Gastrocnemius medialis (tissue), 4 donors: Measurements from ENCODE around the gene DEFB124. TPM values are rescaled to one million over a fixed set of nuclear protein-coding genes. Genes with fewer than 3 reads are reported as not detected.

Experiments used
- ATAC-seq, 2 donors: fragments of 150-250 bp; one replicate each; pipeline ENCODE4 v1.9.1; 2016
- DNase-seq, 2 donors: peaks; one replicate each; pipeline ENCODE4 v3.0.0-alpha.2; 2019
- H3K27ac ChIP-seq, 4 donors: fragments of 200-600 bp; sonication (generic); 1 replicate in 1 of 4; 2 replicates in 3 of 4; pipeline ENCODE4 v1.5.1; 2016 to 2018; ENCODE audit warnings: mild to moderate bottlenecking in 2 of 4, moderate library complexity in 1 of 4
- H3K27me3 ChIP-seq, 3 donors: fragments of 200-600 bp; sonication (generic) in 2 of 3; 1 replicate in 1 of 3; 2 replicates in 2 of 3; pipeline versions ENCODE4 v1.5.1 to v1.6.0; 2016 to 2019; ENCODE audit warnings: mild to moderate bottlenecking in 1 of 3, moderate library complexity in 1 of 3
- H3K36me3 ChIP-seq, 2 donors: fragments of 200-600 bp; sonication (generic) in 1 of 2; one replicate each; pipeline ENCODE4 v1.5.1; 2017 to 2018
- H3K4me1 ChIP-seq, 2 donors: fragments of 200-600 bp; sonication (generic) in 1 of 2; one replicate each; pipeline ENCODE4 v1.5.1; 2016 to 2017; ENCODE audit warnings: mild to moderate bottlenecking in 2 of 2
- H3K4me3 ChIP-seq, 4 donors: fragments of 200-600 bp; sonication (generic) in 3 of 4; 1 replicate in 1 of 4; 2 replicates in 3 of 4; pipeline ENCODE4 v1.5.1; 2016 to 2019; ENCODE audit warnings: mild to moderate bottlenecking in 2 of 4
- H3K9me3 ChIP-seq, 3 donors: fragments of 200-600 bp; sonication (generic) in 2 of 3; 1 replicate in 1 of 3; 2 replicates in 2 of 3; pipeline ENCODE4 v1.5.1; 2016 to 2019
- CTCF ChIP-seq, 5 experiments: fragments of 450-650 bp in 3 of 5; fragments of 200-600 bp in 2 of 5; sonication (generic) in 2 of 5; IDR thresholded peaks in 4 of 5; conservative IDR thresholded peaks in 1 of 5; 1 replicate in 4 of 5; 2 replicates in 1 of 5; pipeline ENCODE4 v1.5.1; 2016 to 2019; ENCODE audit warnings: antibody characterized with exemption in 5 of 5, mild to moderate bottlenecking in 3 of 5, moderate library complexity in 3 of 5
- POLR2A ChIP-seq, 2 donors: fragments of 450-650 bp; IDR thresholded peaks; one replicate each; pipeline ENCODE4 v1.6.1; 2017; ENCODE audit warnings: antibody characterized with exemption in 2 of 2, mild to moderate bottlenecking in 2 of 2, moderate library complexity in 2 of 2
- in situ Hi-C, 4 donors: fragments of 200-750 bp; cut with MboI; loops; one replicate each; pipeline versions ENCODE4 v1.15.0 to v1.8.0; 2017; ENCODE audit warnings: low sequenced_read_pairs in 4 of 4
- intact Hi-C: fragments of 100-400 bp; cut with DNase I; formaldehyde crosslinking; loops from one replicate; pipeline ENCODE4 v1.15.1; 2023; ENCODE audit warnings: low total_unique reads
- total RNA-seq, 4 donors: library from RNA; depleted of rRNA; stranded (reverse); fragments of >200 nt; gene quantifications; one replicate each; pipeline versions ENCODE4 v1.1.0 to v1.2.3, GENCODE V29; 2016

DEFB124 gene
- total RNA-seq, 4 donors from 2014 or later = not detected

DNA sequence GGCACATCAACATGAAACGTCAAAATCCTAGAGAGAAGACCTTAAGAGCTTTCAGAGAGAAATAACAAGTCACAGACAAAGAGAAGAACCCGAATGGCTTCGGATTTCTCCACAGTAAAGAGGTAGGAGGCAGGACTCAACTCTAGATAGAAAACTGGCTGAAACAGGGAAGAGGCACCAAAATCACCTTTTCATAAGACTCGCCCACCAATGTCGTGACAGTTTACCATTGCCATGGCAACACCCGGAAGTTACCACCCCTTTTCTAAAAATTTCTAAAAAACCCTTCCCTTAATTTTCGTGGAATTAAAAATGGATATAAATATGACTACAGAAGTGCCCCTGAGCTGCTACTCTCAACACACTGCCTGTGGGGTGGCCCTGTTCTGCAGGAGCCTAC is 56.6 kb downstream of the DEFB124 start:
- Histone ChIP-seq H3K27ac (no peak overlapping the region), H3K9me3 (no peaks in the 10 kb centered on the region), H3K36me3 (no peaks in the 10 kb centered on the region), H3K27me3 (no peaks in the 10 kb centered on the region), H3K4me1 (no peaks in the 10 kb centered on the region), H3K4me3 (no peak overlapping the region)
- intact Hi-C loops = no loop called here
- DNase-seq (no peak), ATAC-seq (no peak)
- TF ChIP-seq POLR2A (IDR thresholded peaks at IDR 0.05) (no peak), CTCF (IDR thresholded peaks at IDR 0.05 in 4 of 5, conservative IDR thresholded peaks at IDR 0.05 in 1 of 5) (no peak)
- in situ Hi-C loops = no loop called here

GRCh38 chr20:31415653-31416052 is 59.3 kb downstream of the DEFB124 start:
- in situ Hi-C loops = no loop called here

More at GRCh38 chr20:31415653-31416052, 59.3 kb downstream of the DEFB124 start:
- DNase-seq (no peak), ATAC-seq (no peak)
- intact Hi-C loops = no loop called here
- Histone ChIP-seq H3K4me3 (no peak overlapping the region), H3K27me3 (no peaks in the 10 kb centered on the region), H3K27ac (no peak overlapping the region), H3K36me3 (no peaks in the 10 kb centered on the region), H3K9me3 (no peaks in the 10 kb centered on the region), H3K4me1 (no peaks in the 10 kb centered on the region)
- TF ChIP-seq POLR2A (IDR thresholded peaks at IDR 0.05) = no peak
- no peak for TF ChIP-seq CTCF (IDR thresholded peaks at IDR 0.05 in 4 of 5, conservative IDR thresholded peaks at IDR 0.05 in 1 of 5)

Other genes starting within 250 kb of the DEFB124 start
- gene DEFB115, start 217.5 kb downstream of the DEFB124 start, total RNA-seq = not detected
- not detected for gene DEFB116, start 166.5 kb downstream of the DEFB124 start, total RNA-seq
- not detected for gene DEFB118, start 106.5 kb downstream of the DEFB124 start, total RNA-seq
- gene DEFB119, start 84.5 kb downstream of the DEFB124 start, total RNA-seq = not detected
- not detected for gene DEFB121, start 68.9 kb downstream of the DEFB124 start, total RNA-seq
- not detected for gene DEFB123, start 34.5 kb downstream of the DEFB124 start, total RNA-seq
- gene REM1, start 161 bp upstream of the DEFB124 start, total RNA-seq = 1 to 10 TPM in 3 of 4 donors, under 1 TPM in 1; 0.87 to 7.5 (median 1.2) TPM
- 10 to 100 TPM; 22.7 to 31.0 (median 26.4) TPM for gene HM13, start 39.3 kb upstream of the DEFB124 start, total RNA-seq
- gene ID1, start 130.2 kb upstream of the DEFB124 start, total RNA-seq = 100 to 1,000 TPM; 115 to 206 (median 148) TPM
- gene COX4I2, start 162.8 kb upstream of the DEFB124 start, total RNA-seq = 10 to 100 TPM in 1 of 4 donors, 1 to 10 TPM in 3; 3.9 to 10.4 (median 4.3) TPM
- 10 to 100 TPM; 41.5 to 87.8 (median 55.3) TPM for gene BCL2L1, start 247.7 kb upstream of the DEFB124 start, total RNA-seq